ENCODE data around the gene MTRF1L. TPM values are rescaled to one million over a fixed set of nuclear protein-coding genes. Genes with fewer than 3 reads are reported as not detected.
A peak's percentile ranks its signal among the peaks of the same experiment; 100 is the strongest.

The MTRF1L gene
- total and polyA plus RNA-seq, 2 of the 13 experiments (the other 11 are each of a cell fraction or from before 2014, with no cell fraction given), result 17.6 to 28.7 TPM

DNA sequence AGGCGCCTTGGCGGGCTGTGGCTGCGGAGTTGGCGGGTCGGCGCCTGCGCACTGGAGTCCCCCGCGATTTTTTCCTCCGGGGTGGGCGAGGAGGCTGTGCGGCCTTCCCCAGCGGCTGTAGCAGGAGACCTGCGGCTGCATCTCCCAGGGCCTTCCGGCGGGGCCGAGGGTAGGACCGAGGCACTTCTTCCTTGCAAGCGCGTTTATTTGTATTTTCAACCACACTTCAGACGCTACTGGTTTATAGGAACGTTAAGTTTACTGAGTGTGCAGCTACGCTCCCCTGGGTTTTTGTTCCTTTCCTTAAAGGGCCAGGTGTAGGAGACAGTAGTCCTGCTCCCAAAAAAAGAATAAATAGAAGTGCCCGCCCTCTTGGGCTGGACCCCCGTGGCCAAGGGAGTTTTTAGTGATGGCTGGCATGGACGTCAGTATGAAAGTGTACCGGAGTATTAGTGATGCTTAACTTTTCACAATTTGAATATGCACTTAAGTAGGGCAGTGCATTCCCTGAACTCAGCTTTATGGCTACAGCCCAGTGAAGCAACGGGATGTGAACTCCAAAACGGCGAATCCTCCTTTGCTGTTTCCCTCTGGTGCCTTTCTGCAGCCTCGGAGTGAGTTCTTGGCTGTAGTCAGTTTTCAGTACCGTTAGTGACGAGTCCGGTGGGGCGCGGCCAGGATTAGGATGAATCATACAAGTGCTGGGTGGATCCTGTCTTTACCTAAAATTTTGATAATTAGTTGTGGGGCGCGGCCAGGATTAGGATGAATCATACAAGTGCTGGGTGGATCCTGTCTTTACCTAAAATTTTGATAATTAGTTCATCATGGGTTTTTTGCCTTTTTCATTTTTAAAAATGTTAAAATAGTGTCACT is 18.6 kb downstream of the MTRF1L start (continued):
- TF ChIP-seq ZBTB25 (CRISPR knock-in tag; IDR thresholded peaks at IDR 0.05) (no peak), ZBTB46 (CRISPR knock-in tag; IDR thresholded peaks at IDR 0.05; ENCODE audit: borderline replicate concordance) (peak; percentile 51; the same call in 1 of the 2 replicates), RXRB (CRISPR knock-in tag; IDR thresholded peaks at IDR 0.05; ENCODE audit: borderline replicate concordance) (no peak), NCOA1 (CRISPR knock-in tag; IDR thresholded peaks at IDR 0.05) (peak; percentile 52; the same call in 1 of the 2 replicates), ZUFSP (CRISPR knock-in tag; IDR thresholded peaks at IDR 0.05; ENCODE audit: borderline replicate concordance) (no peak), STAT6 (CRISPR knock-in tag; IDR thresholded peaks at IDR 0.05; ENCODE audit: borderline replicate concordance) (0 out of 2 replicates have a peak, but pooled peaks have one; percentile 80), ZNF510 (CRISPR knock-in tag; IDR thresholded peaks at IDR 0.05; ENCODE audit: low read depth) (peak; percentile 5; the same call in 1 of the 2 replicates), SP140L (CRISPR knock-in tag; IDR thresholded peaks at IDR 0.05; ENCODE audit: borderline replicate concordance) (no peak), KDM2A (CRISPR knock-in tag; IDR thresholded peaks at IDR 0.05; ENCODE audit: borderline replicate concordance, low read depth) (peak; percentile 51; the same call in 1 of the 2 replicates), DNMT1 (CRISPR knock-in tag; IDR thresholded peaks at IDR 0.05) (no peak), ATF4 (CRISPR knock-in tag; IDR thresholded peaks at IDR 0.05) (0 out of 4 replicates have a peak, but pooled peaks of 1 of the 2 experiments have one; percentile 21), BRD4 (CRISPR knock-in tag; IDR thresholded peaks at IDR 0.05) (no peak), YY1 (IDR thresholded peaks at IDR 0.05; ENCODE audit: insufficient read depth, insufficient replicate concordance, low read depth, low read length) (peak; percentile 43)
- TF ChIP-seq, protein P1, sequence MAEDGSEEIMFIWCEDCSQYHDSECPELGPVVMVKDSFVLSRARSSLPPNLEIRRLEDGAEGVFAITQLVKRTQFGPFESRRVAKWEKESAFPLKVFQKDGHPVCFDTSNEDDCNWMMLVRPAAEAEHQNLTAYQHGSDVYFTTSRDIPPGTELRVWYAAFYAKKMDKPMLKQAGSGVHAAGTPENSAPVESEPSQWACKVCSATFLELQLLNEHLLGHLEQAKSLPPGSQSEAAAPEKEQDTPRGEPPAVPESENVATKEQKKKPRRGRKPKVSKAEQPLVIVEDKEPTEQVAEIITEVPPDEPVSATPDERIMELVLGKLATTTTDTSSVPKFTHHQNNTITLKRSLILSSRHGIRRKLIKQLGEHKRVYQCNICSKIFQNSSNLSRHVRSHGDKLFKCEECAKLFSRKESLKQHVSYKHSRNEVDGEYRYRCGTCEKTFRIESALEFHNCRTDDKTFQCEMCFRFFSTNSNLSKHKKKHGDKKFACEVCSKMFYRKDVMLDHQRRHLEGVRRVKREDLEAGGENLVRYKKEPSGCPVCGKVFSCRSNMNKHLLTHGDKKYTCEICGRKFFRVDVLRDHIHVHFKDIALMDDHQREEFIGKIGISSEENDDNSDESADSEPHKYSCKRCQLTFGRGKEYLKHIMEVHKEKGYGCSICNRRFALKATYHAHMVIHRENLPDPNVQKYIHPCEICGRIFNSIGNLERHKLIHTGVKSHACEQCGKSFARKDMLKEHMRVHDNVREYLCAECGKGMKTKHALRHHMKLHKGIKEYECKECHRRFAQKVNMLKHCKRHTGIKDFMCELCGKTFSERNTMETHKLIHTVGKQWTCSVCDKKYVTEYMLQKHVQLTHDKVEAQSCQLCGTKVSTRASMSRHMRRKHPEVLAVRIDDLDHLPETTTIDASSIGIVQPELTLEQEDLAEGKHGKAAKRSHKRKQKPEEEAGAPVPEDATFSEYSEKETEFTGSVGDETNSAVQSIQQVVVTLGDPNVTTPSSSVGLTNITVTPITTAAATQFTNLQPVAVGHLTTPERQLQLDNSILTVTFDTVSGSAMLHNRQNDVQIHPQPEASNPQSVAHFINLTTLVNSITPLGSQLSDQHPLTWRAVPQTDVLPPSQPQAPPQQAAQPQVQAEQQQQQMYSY (CRISPR knock-in tag; IDR thresholded peaks at IDR 0.05), result peak; percentile 22

Data from HepG2 (cell line).